SK-N-MC (cell line): ENCODE measurements around the gene C9orf50.

ENCODE experiments used
- EZH2 ChIP-seq: fragments of 200-600 bp; sonication (generic); IDR thresholded peaks from one replicate; pipeline ENCODE4 v1.6.1; 2017; ENCODE audit warnings: antibody characterized with exemption
- FOXP2 ChIP-seq: optimal IDR thresholded peaks from 2 replicates; pipeline ENCODE3; 2011; ENCODE audit warnings: mild to moderate bottlenecking, moderate library complexity; ENCODE audit not compliant: insufficient read depth; ENCODE audit errors: extremely low read length, control extremely low read depth
- POLR2AphosphoS5 ChIP-seq: IDR thresholded peaks from 2 replicates; pipeline ENCODE4 v1.6.1; 2012; ENCODE audit warnings: mild to moderate bottlenecking, low read depth, low read length, borderline replicate concordance

DNA sequence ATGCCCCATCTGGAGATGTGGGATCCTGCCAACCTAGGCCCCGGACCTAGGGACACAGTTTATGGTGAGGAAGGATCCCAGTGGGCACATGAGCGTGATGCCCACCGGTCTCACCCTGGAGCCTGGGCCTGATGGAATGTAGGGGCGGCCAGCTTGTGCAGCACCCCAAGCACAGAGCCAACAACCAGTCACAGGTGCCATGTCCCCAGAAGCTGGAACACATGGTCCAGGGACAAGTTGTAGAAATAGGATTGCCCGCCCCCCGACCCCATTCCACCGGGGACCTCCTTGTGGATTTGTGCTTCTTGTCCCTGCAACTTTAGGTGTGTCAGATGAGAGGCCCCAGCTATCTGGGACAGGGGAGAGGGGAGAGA is 48.9 kb downstream of the C9orf50 start:
- TF ChIP-seq POLR2AphosphoS5 (no peak), EZH2 (no peak), FOXP2 (no peak)
